SU-DHL-6 (cell line): ENCODE measurements around the gene CPAMD8.

Experiments
- H2AFZ ChIP-seq: fragments of 200-600 bp; sonication (generic); 2 replicates; pipeline ENCODE4 v1.6.1; 2014; ENCODE audit warnings: low read depth, mild to moderate bottlenecking, moderate library complexity, mixed read lengths, antibody characterized with exemption, low read length; ENCODE audit not compliant: severe bottlenecking
- H3F3A ChIP-seq: fragments of 200-600 bp; shearing (Covaris generic); 2 replicates; pipeline ENCODE4 v1.6.0; 2016; ENCODE audit warnings: antibody characterized with exemption, mild to moderate bottlenecking; ENCODE audit not compliant: insufficient read depth
- H3K27ac ChIP-seq: fragments of 200-600 bp; sonication (generic); 2 replicates; pipeline ENCODE4 v1.5.1; 2016; ENCODE audit warnings: low read depth, mild to moderate bottlenecking, low read length, moderate library complexity, mixed read lengths
- H3K27me3 ChIP-seq: fragments of 200-600 bp; sonication (generic), shearing (Covaris generic); 2 replicates; pipeline ENCODE4 v1.6.0; 2014; ENCODE audit warnings: mild to moderate bottlenecking, low read length
- H3K36me3 ChIP-seq: fragments of 200-600 bp; sonication (generic); 2 replicates; pipeline ENCODE4 v1.6.1; 2014; ENCODE audit warnings: mild to moderate bottlenecking, low read length, mixed read lengths
- H3K4me2 ChIP-seq: fragments of 300-600, 200-600 bp; shearing (Covaris generic), sonication (generic); 2 replicates; pipeline ENCODE4 v1.6.0; 2014; ENCODE audit warnings: low read length, low read depth, mild to moderate bottlenecking; ENCODE audit not compliant: poor library complexity, severe bottlenecking
- H3K4me3 ChIP-seq: fragments of 200-600 bp; sonication (generic); 2 replicates; pipeline ENCODE4 v1.5.1; 2014; ENCODE audit warnings: antibody characterized with exemption, low read length, mild to moderate bottlenecking, mixed read lengths; ENCODE audit not compliant: insufficient read depth, poor library complexity, severe bottlenecking
- H3K79me2 ChIP-seq: fragments of 200-600 bp; sonication (generic); 2 replicates; pipeline ENCODE4 v1.6.1; 2014; ENCODE audit warnings: mild to moderate bottlenecking, low read length, moderate library complexity; ENCODE audit not compliant: insufficient read depth
- H3K9ac ChIP-seq: fragments of 200-600 bp; sonication (generic); 2 replicates; pipeline ENCODE4 v1.7.0; 2014; ENCODE audit warnings: mild to moderate bottlenecking, low read length
- H3K9me2 ChIP-seq: fragments of 200-600 bp; sonication (generic); replicated peaks from 2 replicates; pipeline ENCODE4 v1.6.1; 2014; ENCODE audit warnings: low read length; ENCODE audit not compliant: insufficient read depth
- H3K9me3 ChIP-seq: fragments of 200-600 bp; sonication (generic); 2 replicates; pipeline ENCODE4 v1.6.1; 2014; ENCODE audit warnings: low read length, mixed read lengths; ENCODE audit not compliant: insufficient read depth
- H4K20me1 ChIP-seq: fragments of 200-600 bp; sonication (generic); 2 replicates; pipeline ENCODE4 v1.6.1; 2014; ENCODE audit warnings: low read depth, mild to moderate bottlenecking, antibody characterized with exemption, low read length, moderate library complexity, mixed read lengths
- EZH2phosphoT487 ChIP-seq: fragments of 200-600 bp; sonication (generic), shearing (Covaris generic); conservative IDR thresholded peaks from 2 replicates; pipeline ENCODE4 v1.6.1; 2018; ENCODE audit warnings: mild to moderate bottlenecking, antibody characterized with exemption, low read length, moderate library complexity, mixed read lengths
- TF ChIP-seq, protein P1 (sequence below): fragments of 200-600 bp; sonication (generic); IDR thresholded peaks from one replicate; pipeline ENCODE4 v1.5.1; 2017; ENCODE audit warnings: antibody characterized with exemption, mild to moderate bottlenecking, low read length, moderate library complexity; ENCODE audit not compliant: insufficient read depth, poor library complexity, severe bottlenecking

CPAMD8 gene

DNA sequence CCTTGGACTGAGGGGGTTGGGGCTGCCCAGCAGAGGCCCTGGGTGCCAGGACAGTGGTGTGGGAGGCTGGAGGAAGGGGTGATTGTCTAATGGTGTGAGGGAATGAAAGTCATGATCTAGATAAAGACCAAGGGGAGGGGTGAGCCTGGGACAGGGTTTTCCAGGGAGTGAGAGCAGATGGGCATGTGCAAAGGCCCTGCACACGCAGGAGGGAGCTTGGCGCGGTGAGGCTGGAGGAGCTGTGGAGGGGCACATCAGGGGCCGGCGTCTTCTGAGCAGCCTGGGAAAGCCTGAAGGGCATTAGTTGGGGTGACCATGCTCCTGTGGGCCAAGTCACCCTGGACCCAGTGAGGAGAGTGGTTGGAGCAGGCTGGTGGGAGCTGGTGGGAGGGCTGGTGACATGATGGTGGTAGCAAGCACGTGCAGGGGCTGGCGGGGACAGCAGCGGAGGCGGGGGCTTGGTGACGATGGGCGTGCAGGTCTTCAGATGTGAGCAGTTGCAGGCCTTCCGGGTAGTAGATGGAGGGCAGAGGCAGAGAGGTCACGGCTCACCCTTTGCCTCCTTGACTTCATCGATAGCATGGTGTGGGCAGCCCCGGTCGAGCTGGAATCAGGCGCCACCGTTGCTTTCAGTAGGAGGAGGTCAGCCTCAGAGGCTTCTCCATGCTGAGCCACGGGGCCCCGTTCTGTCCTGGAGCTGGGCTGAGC lies 158.0 kb downstream of the CPAMD8 start:
- no peak overlapping the region for H2AFZ ChIP-seq
- H3K4me2 ChIP-seq = no peak overlapping the region
- no peaks in the 10 kb centered on the region for H3K9me2 ChIP-seq
- H3K27me3 ChIP-seq = no peaks in the 10 kb centered on the region
- no peak overlapping the region for H3K9ac ChIP-seq
- H3K79me2 ChIP-seq = no peaks in the 10 kb centered on the region
- no peak for TF ChIP-seq EZH2phosphoT487
- TF ChIP-seq, protein P1, sequence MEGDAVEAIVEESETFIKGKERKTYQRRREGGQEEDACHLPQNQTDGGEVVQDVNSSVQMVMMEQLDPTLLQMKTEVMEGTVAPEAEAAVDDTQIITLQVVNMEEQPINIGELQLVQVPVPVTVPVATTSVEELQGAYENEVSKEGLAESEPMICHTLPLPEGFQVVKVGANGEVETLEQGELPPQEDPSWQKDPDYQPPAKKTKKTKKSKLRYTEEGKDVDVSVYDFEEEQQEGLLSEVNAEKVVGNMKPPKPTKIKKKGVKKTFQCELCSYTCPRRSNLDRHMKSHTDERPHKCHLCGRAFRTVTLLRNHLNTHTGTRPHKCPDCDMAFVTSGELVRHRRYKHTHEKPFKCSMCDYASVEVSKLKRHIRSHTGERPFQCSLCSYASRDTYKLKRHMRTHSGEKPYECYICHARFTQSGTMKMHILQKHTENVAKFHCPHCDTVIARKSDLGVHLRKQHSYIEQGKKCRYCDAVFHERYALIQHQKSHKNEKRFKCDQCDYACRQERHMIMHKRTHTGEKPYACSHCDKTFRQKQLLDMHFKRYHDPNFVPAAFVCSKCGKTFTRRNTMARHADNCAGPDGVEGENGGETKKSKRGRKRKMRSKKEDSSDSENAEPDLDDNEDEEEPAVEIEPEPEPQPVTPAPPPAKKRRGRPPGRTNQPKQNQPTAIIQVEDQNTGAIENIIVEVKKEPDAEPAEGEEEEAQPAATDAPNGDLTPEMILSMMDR = no peak
- no peak overlapping the region for H3K4me3 ChIP-seq
- no peaks in the 10 kb centered on the region for H4K20me1 ChIP-seq
- no peaks in the 10 kb centered on the region for H3F3A ChIP-seq
- H3K36me3 ChIP-seq = no peaks in the 10 kb centered on the region
- no peaks in the 10 kb centered on the region for H3K9me3 ChIP-seq
- no peak overlapping the region for H3K27ac ChIP-seq

DNA sequence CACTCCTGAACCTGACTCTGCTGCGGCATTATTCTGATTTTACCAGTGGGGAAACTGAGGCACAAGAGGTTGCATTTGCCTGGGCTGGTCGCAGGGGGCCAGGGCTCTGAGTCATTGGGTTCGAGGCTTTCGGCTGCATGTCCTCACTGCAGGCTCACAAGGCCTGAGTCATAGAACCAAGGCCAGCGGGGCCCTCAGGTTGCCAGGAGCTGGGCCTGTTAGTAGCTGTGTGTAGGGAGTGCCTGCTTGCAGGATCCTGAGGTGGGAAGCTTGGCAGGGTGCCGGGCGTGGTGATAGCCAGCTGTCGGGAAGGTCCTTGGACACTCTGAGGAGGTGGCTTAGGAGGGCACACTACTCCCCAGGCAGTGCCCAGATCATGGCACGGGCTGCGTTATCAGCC lies 159.4 kb downstream of the CPAMD8 start:
- Histone ChIP-seq H3K9me2 (no peaks in the 10 kb centered on the region), H3K79me2 (no peaks in the 10 kb centered on the region), H3K9me3 (no peaks in the 10 kb centered on the region), H3K4me3 (no peak overlapping the region), H3K27ac (no peak overlapping the region), H3K27me3 (no peaks in the 10 kb centered on the region), H3K4me2 (no peak overlapping the region), H2AFZ (no peak overlapping the region), H3K36me3 (no peaks in the 10 kb centered on the region), H3F3A (no peaks in the 10 kb centered on the region), H4K20me1 (no peaks in the 10 kb centered on the region), H3K9ac (no peak overlapping the region)
- TF ChIP-seq, protein P1 = no peak
- TF ChIP-seq EZH2phosphoT487 = no peak

DNA sequence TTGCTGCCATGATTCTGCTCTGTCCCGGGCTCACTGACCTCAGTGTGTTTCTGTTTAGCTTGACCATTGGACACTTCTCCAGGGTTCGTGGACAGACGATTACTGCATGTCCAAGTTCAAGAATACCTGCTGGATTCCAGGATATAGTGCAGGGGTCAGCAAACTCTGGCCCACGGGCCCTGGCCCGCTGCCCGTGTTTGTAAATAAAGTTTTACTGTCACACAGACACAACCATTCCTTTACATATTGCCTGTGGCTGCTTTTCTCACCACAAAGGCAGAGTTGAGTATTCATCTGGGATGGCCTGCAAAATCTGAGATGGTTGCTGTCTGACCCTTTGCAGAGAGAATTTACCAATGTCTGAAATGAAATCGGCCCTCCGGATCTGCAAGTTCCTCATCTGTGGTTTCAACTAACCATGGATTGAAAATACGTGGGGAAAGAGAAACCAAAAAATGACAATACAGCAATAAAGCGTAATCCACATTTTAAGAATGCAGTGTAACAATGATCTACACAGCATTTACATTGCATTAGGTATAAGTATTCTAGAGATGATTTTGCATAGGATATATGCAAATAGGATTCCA lies 163.7 kb downstream of the CPAMD8 start:
- no peaks in the 10 kb centered on the region for H3K79me2 ChIP-seq
- no peak overlapping the region for H3K27ac ChIP-seq
- H3F3A ChIP-seq = no peaks in the 10 kb centered on the region
- H3K9me2 ChIP-seq = no peaks in the 10 kb centered on the region
- no peaks in the 10 kb centered on the region for H3K27me3 ChIP-seq
- H4K20me1 ChIP-seq = no peaks in the 10 kb centered on the region
- no peak overlapping the region for H3K4me3 ChIP-seq
- H3K4me2 ChIP-seq = no peak overlapping the region
- no peaks in the 10 kb centered on the region for H3K9me3 ChIP-seq
- no peaks in the 10 kb centered on the region for H3K36me3 ChIP-seq
- H2AFZ ChIP-seq = no peak overlapping the region
- TF ChIP-seq EZH2phosphoT487 = no peak
- TF ChIP-seq, protein P1 = no peak
- no peak overlapping the region for H3K9ac ChIP-seq
